NCI-H2081 (cell line): Measurements from ENCODE around the gene HAUS8.
A peak's percentile ranks its signal among the peaks of the same experiment; 100 is the strongest.
"Not testable (repeated sequence)": the region's sequence is repeated elsewhere in the genome, so short reads cannot be mapped to it uniquely, and the experiment has no call there.

ENCODE experiments used
- DNase-seq, 2 experiments: peaks; one replicate each; lab custom pipeline; 2025; lab: John Stamatoyannopoulos, UW

HAUS8 gene

DNA sequence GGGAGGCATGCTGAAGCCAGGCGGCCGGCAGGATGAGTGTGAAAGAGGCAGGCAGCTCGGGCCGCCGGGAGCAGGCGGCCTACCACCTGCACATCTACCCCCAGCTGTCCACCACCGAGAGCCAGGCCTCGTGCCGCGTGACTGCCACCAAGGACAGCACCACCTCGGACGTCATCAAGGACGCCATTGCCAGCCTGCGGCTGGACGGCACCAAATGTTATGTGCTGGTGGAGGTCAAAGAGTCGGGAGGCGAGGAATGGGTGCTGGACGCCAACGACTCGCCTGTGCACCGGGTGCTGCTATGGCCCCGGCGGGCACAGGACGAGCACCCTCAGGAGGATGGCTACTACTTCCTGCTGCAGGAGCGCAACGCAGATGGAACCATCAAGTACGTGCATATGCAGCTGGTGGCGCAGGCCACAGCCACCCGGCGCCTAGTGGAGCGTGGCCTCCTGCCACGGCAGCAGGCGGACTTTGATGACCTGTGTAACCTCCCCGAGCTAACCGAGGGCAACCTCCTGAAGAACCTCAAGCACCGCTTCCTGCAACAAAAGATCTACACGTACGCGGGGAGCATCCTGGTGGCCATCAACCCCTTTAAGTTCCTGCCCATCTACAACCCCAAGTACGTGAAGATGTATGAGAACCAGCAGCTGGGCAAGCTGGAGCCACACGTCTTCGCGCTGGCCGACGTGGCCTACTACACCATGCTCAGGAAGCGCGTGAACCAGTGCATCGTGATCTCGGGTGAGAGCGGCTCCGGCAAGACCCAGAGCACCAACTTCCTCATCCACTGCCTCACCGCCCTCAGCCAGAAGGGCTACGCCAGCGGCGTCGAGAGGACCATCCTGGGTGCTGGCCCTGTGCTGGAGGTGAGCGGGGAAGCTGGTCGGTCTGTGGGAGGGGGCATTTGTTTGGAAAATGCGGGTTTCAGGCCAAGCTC lies 26.7 kb upstream of the HAUS8 start:
- peak in 1 of 2 experiments; percentile 3 for DNase-seq

DNA sequence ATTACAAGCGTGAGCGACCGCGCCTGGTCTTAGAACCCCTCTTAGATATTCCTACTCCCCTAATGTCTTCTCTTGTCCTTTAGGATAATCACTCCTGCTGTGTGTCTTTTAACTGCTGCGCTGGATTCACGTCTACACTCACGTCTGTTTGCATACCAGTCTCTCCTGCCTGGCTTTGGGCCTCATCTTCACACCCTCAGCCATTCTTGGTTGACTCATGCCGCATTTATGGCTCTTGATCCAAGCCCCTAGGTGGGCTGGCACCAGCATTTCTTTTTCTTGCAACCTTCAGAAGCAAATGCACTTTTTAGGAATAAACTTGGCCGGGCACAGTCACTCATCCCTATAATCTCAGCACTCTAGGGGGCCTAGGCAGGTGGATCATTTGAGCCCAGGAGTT lies 23.1 kb upstream of the HAUS8 start:
- DNase-seq: no peak

DNA sequence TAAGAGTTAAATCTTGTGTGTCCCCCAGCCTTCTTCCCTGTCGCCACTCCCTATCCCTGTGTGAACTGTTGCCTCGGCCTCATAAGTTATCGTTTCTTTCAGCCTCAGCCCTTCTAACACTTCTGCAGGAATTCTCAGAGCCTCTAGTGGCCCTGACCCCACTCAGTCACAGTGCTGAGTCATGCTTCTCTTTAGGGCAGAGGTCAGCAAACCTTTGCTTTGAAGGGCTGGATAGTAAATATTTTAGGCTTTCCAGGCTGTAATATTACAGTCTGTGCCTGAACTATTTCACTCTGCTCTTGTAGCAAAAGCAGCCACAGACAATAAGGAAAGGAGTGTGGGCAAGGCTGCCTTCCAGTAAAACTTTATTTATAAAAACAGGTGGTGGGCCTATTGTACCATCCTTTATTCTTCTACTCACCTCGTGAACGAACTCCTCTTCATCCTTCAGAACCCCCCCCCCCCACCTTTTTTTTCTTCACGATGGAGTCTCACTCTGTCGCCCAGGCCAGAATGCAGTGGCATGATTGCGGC lies 22.4 kb upstream of the HAUS8 start:
- DNase-seq: no peak

DNA sequence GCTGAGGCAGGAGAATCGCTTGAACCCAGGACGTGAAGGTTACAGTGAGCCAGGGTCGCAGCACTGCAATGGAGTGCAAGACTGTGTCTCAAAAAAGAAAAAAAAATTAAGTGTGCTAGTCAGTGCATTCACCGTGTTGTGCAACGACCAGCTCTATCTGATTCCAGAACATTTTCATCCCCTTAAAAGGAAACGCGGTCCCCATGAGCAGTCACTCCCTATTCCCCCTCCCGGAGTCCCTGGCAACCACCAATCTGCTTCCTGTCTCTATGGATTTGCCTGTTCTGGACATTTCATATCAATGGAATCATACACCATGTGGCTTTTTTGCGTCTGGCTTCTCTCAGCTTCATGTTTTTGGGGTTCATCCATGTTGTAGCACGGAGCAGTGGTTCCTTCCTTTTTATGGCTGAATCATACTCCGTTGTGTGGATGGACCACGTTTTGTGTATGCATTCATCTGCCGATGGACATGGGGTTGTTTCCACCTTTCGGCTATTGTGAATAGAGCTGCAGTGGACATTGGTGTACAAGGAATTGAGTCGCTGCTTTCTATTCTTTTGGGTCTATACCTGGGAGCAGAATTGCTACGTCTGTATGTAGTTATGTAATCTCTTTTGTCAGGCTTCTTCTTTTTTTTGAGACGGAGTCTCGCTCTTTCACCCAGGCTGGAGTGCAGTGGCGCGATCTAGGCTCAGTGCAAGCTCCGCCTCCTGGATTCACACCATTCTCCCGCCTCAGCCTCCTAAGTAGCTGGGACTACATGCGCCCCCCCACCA lies 20.1 kb upstream of the HAUS8 start:
- no peak for DNase-seq

DNA sequence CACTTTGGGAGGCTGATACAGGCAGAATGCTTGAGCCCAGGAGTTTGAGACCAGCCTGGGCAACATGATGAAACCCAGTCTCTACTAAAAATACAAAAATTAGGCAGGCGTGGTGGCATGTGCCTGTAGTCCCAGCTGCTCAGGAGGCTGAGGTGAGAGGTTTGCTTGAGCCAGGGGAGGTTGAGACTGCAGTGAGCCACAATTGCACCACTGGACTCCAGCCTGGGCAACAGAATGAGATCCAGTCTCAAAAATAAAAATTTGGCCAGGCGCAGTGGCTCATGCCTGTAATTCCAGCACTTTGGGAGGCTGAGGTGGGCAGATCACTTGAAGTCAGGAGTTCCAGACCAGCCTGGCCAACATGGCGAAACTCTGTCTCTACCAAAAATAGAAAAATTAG lies 19.4 kb upstream of the HAUS8 start:
- DNase-seq: not testable (repeated sequence)

DNA sequence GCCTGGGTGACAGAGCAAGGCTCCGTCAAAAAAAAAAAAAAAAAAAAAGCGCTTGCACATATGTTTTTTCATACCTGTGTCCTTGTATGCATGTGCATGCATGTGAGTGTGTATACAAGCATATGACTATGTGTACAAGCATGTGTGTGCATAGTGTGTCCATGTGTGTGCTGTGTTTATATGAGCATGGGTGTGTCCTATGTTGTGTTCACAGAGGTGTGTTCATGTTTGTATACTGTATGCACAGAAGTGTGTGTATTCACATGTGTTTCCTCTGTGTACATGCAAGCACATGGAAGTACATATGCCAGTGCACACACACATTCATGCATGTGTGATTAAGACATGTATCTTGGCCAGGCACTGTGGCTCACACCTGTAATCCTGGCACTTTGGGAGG lies 17.4 kb upstream of the HAUS8 start:
- no peak for DNase-seq

DNA sequence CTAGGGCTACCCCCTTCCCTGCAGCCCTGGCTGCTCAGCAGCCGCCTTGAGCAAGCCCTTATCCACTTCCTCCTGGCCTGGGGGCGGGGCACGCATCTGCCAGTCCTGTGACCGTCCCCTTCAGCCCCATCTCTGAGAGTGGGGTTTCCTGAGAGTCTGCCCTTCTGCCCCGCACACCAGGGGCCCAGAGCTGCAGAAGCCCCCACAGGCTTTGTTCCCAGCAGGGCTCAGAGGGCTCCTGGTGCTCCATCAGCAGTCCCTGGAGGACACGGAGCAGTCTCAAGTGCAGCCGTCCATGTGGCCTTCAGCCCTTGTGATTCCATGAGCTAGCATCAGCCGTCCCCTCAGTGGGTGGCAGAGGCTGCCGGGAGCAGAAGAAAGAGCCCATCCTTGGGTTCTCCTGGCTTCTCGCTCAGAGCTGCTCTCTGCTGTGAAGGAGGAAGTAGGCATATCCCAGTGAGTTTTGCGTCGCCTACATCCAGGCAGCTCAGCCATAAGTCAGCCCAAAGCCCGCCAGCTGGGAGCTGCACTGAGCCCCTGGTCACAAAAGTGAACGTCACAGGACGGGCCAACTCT lies 16.6 kb upstream of the HAUS8 start:
- DNase-seq: no peak

DNA sequence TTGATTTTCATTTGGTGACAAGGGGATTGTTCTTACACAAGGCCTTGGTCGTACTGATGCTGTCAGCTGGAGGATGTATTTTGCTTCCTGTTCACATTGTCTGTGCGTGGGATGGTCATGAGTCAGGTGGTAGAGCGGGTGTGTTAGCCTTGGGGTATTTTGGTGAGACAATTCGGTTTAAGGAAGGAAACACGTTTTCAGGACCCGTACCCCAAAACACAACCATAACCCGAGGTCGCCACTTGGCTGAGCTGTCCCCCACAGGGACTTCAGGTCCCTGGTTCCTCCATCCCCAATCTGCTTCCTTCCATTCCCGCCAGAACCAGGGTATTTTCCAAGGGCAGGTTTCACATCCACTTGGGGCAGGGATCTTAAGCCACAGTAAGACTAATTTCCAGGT lies 15.3 kb upstream of the HAUS8 start:
- no peak for DNase-seq

DNA sequence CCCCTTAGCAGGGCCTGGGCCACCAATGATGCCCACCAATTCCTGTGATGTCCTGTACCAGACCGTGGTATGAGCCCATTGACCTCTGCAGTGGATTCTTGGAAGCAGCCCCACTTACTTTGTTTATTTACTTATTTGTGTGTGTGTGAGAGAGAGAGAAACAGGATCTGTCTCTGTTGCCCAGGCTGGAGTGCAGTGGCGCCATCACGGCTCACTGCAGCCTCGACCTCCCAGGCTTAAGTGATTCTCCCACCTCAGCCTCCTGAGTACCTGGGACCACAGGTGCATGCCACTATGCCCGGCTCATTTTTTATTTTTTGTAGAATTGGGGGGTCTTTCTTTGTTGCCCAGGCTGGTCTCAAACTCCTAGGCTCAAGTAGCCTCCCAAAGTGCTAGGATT lies 13.3 kb upstream of the HAUS8 start:
- DNase-seq: no peak

DNA sequence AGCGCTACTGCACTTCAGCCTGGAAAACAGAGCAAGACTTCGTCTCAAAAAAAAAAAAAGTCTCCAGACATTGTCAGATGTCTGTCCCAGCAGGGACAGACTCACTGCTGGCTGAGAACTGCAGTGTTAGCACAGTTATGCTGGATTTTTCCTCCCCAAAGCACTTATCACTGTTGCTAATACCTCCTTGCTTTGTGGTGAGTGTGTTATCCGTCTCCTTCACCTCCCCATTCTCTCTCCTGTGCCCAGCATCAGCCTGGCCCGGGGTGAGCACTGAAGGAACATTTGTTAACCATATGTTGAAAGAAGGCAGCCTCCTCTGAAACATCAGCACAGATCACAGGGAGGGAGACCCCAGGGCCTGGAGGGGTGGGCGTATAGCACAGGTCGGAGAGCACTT lies 11.6 kb upstream of the HAUS8 start:
- DNase-seq: no peak

DNA sequence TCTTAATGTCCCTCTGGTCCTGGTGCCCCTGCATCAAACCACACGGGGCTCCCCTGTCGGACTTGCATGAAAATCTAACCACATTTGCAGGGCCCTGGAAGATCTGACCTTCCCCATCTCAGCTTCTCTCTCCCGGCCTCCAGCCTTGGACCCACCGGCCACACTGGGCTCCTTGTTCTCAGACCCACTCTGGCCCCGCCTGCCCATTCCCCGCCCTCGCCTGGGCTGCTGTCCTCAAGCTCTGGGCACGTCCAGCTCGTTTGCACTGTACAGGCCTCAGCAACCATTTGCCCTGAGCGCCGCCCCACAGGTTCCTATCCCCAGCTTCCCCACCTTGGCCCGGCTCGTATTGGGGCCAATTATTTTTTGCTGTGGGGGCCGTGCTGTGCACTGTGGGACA lies 10.9 kb upstream of the HAUS8 start:
- no peak for DNase-seq

DNA sequence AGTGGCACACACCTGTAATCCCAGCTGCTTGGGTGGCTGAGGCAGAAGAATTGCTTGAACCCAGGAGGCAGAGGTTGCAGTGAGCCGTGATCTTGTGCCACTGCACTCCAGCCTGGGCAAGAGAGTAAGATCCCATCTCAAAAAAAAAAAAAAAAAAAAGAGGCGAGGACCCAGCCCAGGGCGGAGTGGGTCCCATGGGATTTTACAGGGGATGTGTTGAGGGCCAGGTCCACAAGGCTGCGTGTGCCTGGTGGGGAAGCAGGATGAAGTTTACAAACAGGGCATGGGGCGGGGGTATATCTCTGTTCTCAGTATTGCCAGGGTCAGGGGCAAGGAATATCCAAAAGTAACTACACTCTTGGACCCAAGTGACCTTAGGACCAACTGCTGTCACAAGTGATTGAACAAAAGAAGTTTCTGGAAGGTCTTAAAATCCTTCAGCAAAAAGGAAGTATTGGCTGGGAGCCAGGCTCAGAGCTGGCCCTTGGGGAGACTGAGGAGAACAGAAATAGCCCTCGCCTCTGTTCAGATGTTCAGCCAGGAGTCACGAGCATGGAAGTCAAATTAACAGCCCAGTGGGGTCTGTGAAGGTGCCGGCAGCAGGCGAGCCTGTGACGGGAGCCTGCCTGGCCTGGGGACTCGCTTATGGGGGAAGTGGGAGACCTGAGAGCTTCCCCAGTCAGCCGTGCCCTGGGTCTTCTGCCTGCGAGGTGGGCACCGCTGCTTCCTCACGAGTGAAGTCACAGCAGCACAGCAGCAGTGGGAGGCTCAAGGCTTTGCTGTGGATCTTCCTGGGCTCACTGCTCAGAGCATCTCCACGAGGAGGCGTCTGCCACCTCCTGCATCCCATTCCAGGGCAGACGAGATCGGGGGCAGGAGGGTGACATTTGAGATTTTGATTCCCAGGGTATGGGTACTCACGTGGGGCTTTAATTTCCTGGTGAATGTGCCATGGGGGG lies 6.7 kb upstream of the HAUS8 start:
- no peak for DNase-seq

DNA sequence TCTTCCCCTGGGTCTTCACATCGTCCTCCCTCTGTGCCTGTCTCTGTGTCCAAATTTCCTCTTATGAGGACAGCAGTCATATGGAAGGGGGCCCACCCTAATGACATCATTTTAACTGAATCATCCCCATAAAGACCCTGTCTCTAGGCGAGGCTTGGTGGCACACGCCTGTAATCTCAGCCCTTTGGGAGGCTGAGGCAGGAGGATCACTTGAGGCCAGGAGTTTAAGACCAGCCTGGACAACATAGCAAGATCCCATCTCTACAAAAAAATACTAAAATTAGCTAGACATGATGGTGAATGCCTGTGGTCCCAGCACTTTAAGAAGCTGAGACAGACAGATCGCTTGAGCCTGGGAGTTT lies 5.2 kb upstream of the HAUS8 start:
- DNase-seq: no peak

DNA sequence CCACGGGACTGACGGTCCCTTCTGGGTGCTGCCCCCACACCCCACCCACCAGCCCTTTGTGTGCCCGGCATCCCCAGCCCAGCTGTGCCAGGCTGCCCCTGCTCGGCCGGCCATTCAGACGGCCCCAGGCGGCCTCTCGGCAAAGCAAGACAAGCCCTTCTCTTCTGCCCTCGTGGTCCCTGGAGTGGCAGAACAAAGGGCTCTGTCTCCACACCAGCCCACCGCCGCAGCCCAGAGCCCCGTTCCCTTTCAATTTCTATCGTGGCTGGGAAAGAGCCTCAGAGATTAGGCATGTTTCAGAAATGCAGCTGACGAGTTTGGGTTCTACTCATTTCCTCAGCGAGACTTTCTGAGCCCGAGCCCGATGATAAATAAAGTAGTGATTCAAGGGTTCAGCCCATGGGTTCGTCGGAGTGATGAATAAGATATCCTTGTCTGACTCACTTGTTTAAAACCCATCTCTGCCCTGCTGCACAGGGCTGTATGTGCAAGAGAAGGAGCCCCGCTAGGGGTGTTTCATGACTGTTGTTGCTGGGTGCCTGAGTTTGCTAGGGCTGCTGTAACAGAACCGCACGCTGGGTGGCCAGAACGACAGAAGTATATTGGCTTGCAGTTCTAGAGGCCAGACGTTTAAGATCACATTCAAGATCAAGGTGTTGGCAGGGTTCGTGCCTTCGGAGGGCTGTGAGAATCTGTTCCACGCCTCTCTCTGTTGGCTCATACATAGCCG lies 4.6 kb upstream of the HAUS8 start:
- no peak for DNase-seq

DNA sequence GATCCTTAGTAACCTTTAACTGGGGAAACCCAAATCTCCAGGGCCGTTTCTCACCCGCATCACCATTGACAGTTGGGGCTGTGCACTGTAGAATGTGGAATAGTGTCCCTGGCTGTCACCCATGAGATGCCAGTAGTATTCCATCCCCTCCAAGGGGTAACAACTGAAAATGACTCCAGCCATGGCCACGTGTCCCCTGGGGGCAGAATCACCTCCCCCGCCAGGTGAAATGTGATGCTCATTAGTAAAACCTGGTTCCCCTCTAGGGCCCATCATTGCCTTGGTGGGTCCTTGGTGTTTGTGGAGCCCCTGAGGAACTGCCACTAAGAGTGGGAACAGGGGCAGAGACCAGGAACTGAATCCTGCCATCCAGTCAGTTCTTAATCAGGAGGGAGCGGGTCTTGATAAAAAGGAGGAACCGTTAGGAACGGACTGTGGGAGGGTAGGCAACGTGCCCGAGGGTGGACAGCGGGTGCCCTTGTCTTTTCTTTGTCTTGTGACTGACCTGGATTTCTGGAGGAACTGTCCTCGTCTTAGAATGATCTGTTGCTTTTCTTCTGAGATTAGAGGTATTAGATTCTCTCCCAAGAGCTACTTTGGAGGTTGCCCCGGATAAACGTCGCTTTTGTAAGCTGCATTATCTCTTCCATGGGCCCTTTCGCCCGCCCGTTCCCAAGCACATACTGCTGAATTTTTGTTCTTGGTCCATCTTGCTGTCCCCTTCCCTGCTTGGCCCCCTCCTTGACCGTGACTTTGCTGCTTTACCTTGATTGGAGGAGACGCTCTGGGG lies 3.9 kb upstream of the HAUS8 start:
- DNase-seq: no peak

DNA sequence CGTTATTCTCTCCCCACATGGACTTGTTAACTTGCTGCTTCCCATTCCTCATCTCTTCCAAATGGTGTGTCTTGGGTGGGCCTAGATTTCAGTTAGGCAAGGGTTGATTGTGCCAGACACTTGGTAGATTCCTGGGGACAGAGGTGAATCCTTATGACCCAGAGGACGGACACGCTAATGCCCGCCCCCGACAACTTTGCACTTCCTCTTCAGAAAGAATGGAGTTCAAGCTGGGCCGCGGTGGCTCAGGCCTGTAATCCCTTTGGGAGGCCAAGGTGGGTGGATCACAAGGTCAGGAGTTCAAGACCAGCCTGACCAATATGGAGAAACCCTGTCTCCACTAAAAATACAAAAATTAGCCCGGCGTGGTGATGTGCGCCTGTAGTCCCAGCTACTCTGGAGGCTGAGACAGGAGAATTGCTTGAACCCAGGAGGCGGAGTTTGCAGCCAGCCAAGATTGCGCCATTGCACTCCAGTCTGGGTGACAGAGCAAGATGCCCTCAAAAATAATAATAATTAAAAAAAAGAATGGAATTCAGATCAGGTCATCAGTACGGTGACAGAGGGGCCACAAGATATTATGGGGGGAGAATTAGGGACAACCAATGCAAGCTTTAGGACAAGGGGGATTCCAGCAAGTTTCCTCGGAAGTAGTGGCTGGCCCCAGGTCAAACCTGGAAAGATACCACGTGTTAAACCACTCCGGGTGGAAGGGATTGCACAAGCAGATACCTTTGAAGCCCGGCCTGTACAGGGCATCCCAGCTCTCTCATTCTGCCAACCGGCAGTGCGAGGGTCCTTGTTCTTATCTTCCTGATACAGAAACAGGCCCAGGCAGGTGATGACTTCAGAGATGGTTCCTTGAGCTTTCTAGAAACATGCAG lies 3.0 kb upstream of the HAUS8 start:
- no peak for DNase-seq

DNA sequence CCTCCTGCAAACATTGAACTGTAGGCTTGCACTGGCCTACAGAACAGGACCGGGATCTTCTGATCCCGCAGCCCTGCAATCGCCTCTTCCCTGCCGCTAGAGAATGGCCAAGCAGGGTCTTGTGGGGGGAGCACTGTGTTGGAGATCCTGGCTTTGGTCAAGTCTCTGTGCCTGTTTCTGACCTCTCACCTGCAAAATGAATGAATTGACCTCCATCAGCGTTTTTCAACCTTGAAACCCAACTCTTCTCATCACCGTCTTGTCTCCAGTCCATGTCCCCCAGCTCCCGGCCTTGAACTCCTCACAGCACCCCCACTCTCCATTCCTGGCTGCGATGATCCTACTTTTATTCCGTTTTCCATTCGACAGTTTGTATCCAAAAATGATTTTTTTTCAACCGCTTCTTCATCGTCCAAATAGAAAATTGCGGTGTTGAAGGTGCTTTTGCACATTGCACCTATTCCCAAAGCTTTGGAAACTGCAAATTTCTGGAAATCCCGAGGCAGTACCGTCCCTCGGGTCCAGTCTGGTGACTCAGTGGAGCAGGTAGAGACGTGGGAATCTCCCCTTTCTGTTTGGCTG lies 2.3 kb upstream of the HAUS8 start:
- no peak for DNase-seq

DNA sequence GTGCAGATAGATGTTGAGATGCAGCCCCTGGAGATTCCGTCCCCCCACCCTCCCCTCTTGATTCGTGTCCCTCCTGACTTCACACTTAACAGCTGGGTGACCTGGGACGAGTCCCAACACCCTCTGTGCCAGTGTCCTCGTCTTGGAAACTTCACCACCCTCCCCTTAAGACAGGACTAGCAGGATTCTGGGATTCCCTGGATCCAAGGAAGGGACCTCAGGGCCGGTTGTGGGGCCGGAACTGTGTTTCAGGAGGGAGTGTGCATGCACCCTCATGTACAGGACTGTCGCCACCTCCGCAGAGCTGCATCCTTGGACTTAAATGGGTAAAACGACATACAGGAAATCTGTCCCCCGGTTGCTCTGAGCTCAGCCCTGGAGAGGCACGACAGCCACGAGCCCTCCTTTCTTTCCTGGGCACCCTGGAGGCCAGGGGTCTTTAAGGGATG lies 1.3 kb upstream of the HAUS8 start:
- no peak for DNase-seq
